Islet of Langerhans (tissue), 1 donor: Measurements from ENCODE around the gene ENO1.
A peak's percentile ranks its signal among the peaks of the same experiment; 100 is the strongest.

Experiments used
- FAIRE-seq: peaks from one replicate; lab custom pipeline; 2011; peaks lifted over from hg19 to GRCh38; lab: Jason Lieb, UNC

ENO1 gene

DNA sequence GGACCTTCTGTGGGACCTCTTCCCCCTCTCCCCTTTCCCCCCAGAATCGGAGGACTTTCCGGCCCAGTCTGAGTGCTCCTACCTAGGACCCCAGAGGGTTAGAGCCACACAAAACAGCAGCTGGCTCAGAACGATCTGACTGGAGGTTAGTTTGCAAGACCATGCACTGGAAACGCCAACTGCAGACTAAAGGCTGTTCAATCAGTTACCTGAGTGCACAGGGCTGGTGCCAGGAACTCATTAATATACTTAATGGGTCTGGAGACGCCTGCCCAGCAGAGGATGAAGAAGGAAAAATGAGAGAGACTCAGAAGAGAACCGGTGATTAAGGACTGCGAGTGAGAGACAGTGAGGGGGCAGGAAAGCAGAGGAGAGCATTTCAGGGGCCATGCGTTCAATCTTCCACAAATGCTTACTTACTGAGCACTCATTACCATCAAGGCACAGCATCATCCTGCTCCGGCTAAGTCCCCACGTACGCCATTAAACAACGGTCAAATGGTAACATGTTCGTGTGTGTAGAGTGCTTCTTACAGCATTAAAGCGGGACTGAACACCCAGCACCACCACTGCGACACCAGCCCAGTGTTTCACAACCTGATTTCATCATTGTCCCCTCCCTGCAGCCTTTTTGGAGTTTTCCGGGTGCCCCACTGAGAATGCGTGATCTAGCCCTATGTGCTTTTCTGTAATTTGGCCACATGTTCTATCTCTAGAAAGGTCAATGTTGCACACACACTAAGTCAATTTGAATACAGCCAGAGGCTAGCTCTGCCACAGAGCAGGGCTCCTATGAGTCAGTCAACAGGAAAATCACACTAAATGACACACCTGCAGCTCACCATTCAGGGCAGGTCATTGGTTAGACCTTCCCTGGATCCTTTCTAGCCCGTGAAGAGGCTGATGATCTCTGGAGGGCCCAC, 7.6 kb downstream of the ENO1 start:
- FAIRE-seq = peak; percentile 61

GRCh38 chr1:8870103-8870502, 8.4 kb downstream of the ENO1 start:
- no peak for FAIRE-seq

DNA sequence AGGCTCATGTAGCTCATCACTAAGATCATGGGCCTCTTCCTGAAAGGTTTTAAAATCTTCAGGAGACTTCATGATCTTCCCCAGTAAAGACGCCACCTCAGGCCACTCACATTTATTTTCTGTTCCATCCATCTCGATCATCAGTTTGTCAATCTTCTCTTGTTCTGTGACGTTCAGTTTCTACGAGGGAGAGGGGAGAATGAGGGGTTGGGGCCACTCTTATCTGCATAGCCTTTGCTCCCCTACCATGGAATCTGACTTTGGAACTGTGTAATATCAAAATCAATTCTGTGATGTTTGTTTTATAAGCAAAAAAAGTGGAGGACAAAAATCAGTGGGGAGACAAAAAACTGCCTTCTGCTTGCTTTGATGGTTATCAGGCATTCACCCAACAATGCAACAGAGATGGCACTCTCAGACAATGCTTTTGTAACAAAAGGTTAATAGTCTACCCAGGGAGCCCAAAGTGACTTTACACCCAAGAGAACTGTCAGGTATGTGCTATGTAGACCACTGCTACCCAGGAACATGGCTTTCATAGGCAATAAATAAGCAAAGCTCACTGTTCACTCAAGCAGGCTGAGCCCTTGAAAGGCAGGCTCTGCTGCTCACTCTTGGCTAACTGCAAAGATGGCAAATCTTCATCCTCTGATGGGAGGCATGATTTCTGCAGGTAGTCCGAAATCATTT, 10.5 kb downstream of the ENO1 start:
- no peak for FAIRE-seq

- FAIRE-seq = no peak
Measured at GRCh38 chr1:8866792-8867415, 11.6 kb downstream of the ENO1 start.

DNA sequence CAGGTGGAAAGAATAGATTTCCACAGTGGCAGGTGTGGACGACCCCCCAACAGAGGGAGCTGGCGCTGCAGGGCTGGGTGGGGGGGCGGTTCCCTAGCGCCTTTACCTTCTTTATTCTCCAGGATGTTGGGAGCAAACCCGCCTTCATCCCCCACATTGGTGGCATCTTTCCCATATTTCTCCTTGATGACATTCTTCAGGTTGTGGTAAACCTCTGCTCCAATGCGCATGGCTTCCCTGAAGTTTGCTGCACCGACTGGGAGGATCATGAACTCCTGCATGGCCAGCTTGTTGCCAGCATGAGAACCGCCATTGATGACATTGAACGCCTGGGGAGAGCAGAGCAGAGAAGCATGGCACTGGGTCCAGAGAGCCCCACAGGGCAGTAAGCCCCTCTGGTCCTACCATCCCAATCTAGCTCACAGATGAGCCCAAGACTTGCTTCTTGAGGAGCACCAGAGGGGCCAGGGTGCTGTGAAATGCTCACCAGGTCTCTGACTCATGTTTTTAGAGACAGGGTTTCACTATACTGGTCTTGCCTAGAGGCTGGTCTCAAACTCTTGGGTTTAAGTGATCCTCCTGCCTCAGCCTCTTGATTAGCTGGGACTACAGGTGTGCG, 12.2 kb downstream of the ENO1 start:
- FAIRE-seq = no peak

GRCh38 chr1:8864713-8865344, 13.7 kb downstream of the ENO1 start:
- no peak for FAIRE-seq

DNA sequence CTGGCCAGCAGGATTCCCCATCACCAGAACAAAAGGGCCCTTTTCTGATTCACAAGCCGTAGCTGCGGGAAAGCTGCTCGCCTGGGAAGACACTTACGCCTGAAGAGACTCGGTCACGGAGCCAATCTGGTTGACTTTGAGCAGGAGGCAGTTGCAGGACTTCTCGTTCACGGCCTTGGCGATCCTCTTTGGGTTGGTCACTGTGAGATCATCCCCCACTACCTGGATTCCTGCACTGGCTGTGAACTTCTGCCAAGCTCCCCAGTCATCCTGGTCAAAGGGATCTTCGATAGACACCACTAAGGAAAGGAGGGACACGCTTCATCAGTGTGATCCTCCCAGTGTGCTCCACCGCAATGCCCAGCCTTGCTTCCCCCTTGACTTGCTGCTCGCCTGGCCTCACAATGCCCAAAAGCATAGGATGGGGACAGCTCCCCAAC, 14.7 kb downstream of the ENO1 start:
- no peak for FAIRE-seq

GRCh38 chr1:8863138-8863537, 15.3 kb downstream of the ENO1 start:
- no peak for FAIRE-seq

GRCh38 chr1:8862528-8862927, 16.0 kb downstream of the ENO1 start:
- FAIRE-seq = no peak

GRCh38 chr1:8860738-8861516, 17.6 kb downstream of the ENO1 start:
- FAIRE-seq = no peak

DNA sequence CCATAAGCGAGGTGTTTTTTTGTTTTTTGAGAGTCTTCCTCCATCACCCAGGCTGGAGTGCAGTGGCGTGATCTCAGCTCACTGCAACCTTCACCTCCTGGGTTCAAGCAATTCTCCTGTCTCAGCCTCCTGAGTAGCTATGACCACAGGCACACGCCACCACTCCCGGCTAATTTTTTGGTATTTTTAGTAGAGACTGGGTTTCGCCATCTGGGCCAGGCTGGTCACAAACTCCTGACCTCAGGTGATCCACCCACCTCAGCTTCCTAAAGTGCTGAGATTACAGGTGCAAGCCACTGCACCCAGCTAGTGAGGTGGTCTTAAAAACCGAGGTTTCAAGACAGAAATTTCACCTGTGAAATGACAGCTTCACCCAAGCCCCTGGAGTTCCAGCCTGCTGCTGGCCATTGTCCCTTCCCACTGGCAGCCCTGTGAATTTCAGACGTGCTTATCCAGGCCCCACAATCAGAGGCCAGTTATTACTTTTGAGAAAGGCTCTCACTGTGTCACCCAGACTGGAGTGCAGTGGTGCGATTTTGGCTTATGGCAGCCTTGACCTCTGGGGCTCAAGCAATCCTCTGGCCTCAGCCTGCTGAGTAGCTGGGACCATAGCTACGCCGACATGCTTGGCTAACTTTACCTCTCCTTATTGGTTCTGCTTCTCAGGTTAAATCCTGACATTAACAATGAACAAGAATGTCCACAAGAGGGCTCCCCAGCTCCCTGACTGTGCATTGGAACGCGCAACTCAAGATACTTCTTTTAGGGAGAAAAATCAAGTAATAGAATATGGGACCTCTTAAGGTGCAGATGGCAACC, 19.4 kb downstream of the ENO1 start:
- no peak for FAIRE-seq

GRCh38 chr1:8858112-8858668, 20.3 kb downstream of the ENO1 start:
- no peak for FAIRE-seq

- FAIRE-seq = no peak
Measured at GRCh38 chr1:8856689-8857412, 21.6 kb downstream of the ENO1 start.

- FAIRE-seq = no peak
Measured at GRCh38 chr1:8854240-8854639, 24.2 kb downstream of the ENO1 start.

GRCh38 chr1:8851060-8851459, 27.4 kb downstream of the ENO1 start:
- no peak for FAIRE-seq

DNA sequence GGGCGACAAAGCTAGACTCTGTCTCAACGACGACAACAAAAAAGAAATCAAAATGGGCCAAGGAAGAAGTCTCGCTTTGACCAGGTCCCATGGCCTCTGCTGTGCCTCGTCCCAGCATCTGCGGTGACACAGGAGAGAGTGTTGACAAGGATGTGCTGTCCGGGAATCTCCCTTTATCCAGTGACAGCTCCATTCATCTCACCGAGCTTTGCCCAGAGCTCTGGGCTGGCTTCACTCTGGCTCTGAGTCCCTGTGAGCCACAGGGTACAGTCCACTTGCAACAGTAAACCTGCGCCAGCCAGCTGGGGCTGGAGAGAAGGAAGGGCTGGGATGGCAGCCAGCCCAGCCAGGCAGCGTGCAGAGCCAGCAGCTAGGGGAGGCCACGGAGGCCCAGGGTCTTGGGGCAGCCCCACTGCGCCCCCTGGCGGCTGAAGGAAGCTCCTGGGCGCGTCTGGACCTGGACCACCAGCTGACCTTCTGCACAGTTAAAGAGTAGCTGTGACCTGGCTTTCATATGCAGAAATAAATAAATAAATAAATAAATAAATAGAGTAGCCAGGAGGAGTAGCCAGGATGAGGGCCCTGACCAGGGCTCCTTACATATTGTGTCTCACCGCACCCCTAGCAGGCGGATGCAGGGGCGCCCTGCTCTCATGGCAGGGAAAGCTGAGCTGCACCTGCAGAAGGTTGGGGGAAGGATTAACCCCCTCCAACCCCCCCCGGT, 29.7 kb downstream of the ENO1 start:
- FAIRE-seq = no peak

DNA sequence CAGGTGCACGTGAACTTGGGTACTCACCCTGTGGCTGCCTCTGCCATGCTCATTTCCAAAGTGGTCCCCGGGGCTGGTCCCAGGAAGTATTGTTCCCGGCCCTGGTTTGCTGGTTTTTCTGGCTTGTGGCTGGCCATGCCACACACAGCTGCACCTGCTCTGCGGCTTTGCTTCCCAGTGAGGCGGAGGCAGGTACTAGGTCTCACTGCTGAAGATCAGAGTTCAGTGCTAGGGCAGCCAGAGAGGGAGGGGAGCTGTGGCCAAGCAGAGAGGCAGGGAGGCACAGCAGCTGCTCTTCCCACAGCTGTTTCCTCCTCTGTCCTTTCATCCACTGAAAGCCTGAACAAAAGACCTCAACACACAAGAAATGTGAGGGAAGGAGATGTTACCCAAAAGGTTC, 30.5 kb downstream of the ENO1 start:
- FAIRE-seq = no peak

DNA sequence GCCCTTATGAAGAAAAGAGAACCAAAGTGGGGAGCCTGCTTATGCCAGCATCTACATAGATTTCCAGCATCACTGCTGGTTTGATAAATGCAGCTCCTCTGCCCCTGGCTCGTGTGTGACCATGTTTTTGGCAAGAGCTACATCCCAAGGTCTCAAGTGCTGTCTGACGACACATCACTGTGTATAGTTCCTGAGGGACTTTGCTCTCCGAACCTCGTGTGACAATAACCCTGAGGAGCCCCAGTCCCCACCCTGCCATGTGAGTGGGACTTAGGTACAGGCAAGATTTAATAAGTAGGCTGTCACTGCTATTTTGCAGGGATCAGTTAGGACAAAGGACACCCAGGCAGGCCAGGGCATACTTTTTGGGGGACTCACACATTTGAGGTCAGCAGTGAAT, 32.2 kb downstream of the ENO1 start:
- no peak for FAIRE-seq
